ENCODE measurements around the gene R3HDM1.
"Not testable (repeated sequence)": the region's sequence is repeated elsewhere in the genome, so short reads cannot be mapped to it uniquely, and the experiment has no call there.

Gene R3HDM1

DNA sequence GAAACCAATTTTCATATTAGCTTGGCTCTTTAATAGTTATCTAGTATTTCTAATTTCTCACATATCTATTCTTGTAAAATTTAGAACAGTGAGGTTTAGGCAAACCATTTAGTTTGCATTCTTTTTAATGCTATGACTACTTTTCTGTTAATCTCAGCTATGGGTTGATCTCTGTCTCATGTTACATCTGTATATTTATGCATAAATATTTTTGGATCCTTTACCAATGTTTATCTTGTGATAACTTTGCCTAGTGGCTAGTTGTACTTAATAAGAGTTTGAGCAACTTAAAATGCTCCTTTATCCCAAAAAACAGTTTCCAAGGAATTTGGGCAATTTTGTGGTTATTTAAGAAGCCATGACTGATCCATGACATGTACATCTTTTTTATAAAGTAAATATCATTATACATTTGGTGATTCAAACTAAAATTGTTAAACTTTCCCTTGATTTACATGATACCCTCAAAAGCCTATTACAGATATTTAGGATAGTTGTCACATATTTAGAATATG is 86.3 kb downstream of the R3HDM1 start:
- no peak for DNase-seq (ENCODE audit: extremely low read depth, insufficient read length)
- H3K36me3 ChIP-seq (ENCODE audit: control insufficient read depth, insufficient read depth, low read length): no peaks in the 10 kb centered on the region; the same call in 1 of the 2 replicates
- no peak overlapping the region for H3K4me3 ChIP-seq (replicated peaks; ENCODE audit: low read depth, low read length)
- H3K27me3 ChIP-seq (replicated peaks; ENCODE audit: control insufficient read depth, insufficient read depth, low read length): no peaks in the 10 kb centered on the region
- no peak for TF ChIP-seq CTCF (IDR thresholded peaks at IDR 0.05; ENCODE audit: insufficient read depth, low read length, poor library complexity, severe bottlenecking)

- H3K4me3 ChIP-seq (replicated peaks; ENCODE audit: low read depth, low read length): no peak overlapping the region
- no peaks in the 10 kb centered on the region for H3K27me3 ChIP-seq (replicated peaks; ENCODE audit: control insufficient read depth, insufficient read depth, low read length)
- no peak for TF ChIP-seq CTCF (IDR thresholded peaks at IDR 0.05; ENCODE audit: insufficient read depth, low read length, poor library complexity, severe bottlenecking)
- DNase-seq (ENCODE audit: extremely low read depth, insufficient read length): no peak
- H3K36me3 ChIP-seq (ENCODE audit: control insufficient read depth, insufficient read depth, low read length): no peaks in the 10 kb centered on the region; the same call in 1 of the 2 replicates
Measured at GRCh38 chr2:135620198-135620597, 88.9 kb downstream of the R3HDM1 start.

- no peak overlapping the region for H3K4me3 ChIP-seq (replicated peaks; ENCODE audit: low read depth, low read length)
- H3K36me3 ChIP-seq (ENCODE audit: control insufficient read depth, insufficient read depth, low read length): no peaks in the 10 kb centered on the region
- H3K27me3 ChIP-seq (replicated peaks; ENCODE audit: control insufficient read depth, insufficient read depth, low read length): no peaks in the 10 kb centered on the region
- no peak for TF ChIP-seq CTCF (IDR thresholded peaks at IDR 0.05; ENCODE audit: insufficient read depth, low read length, poor library complexity, severe bottlenecking)
- DNase-seq (ENCODE audit: extremely low read depth, insufficient read length): no peak
Measured at GRCh38 chr2:135629520-135629919, 98.2 kb downstream of the R3HDM1 start.

GRCh38 chr2:135630034-135630433 is 98.8 kb downstream of the R3HDM1 start:
- H3K36me3 ChIP-seq (ENCODE audit: control insufficient read depth, insufficient read depth, low read length); H3K27me3 ChIP-seq (replicated peaks; ENCODE audit: control insufficient read depth, insufficient read depth, low read length); H3K4me3 ChIP-seq (replicated peaks; ENCODE audit: low read depth, low read length); DNase-seq (ENCODE audit: extremely low read depth, insufficient read length): not testable (repeated sequence)

GRCh38 chr2:135630488-135630887 is 99.2 kb downstream of the R3HDM1 start:
- H3K36me3 ChIP-seq (ENCODE audit: control insufficient read depth, insufficient read depth, low read length): no peaks in the 10 kb centered on the region
- H3K27me3 ChIP-seq (replicated peaks; ENCODE audit: control insufficient read depth, insufficient read depth, low read length): no peaks in the 10 kb centered on the region
- DNase-seq (ENCODE audit: extremely low read depth, insufficient read length): no peak
- no peak overlapping the region for H3K4me3 ChIP-seq (replicated peaks; ENCODE audit: low read depth, low read length)
- TF ChIP-seq CTCF (IDR thresholded peaks at IDR 0.05; ENCODE audit: insufficient read depth, low read length, poor library complexity, severe bottlenecking): no peak

- Histone ChIP-seq H3K4me3 (replicated peaks; ENCODE audit: low read depth, low read length) (no peak overlapping the region), H3K36me3 (ENCODE audit: control insufficient read depth, insufficient read depth, low read length) (no peaks in the 10 kb centered on the region; the same call in 1 of the 2 replicates), H3K27me3 (replicated peaks; ENCODE audit: control insufficient read depth, insufficient read depth, low read length) (no peaks in the 10 kb centered on the region)
- DNase-seq (ENCODE audit: extremely low read depth, insufficient read length): no peak
- TF ChIP-seq CTCF (IDR thresholded peaks at IDR 0.05; ENCODE audit: insufficient read depth, low read length, poor library complexity, severe bottlenecking): no peak
Measured at GRCh38 chr2:135633582-135633981, 102.3 kb downstream of the R3HDM1 start.
